H9 (cell line): ENCODE results near the gene SH3RF3. TPM values are rescaled to one million over a fixed set of nuclear protein-coding genes. Genes with fewer than 3 reads are reported as not detected.

ENCODE experiments used
- DNase-seq: peaks from one replicate; pipeline ENCODE4 v3.0.0-alpha.2; 2017
- H2AFZ ChIP-seq: one replicate; pipeline ENCODE4 v1.6.1; 2013; ENCODE audit warnings: mild to moderate bottlenecking, low read length, control low read depth, moderate library complexity
- H2AK5ac ChIP-seq: 2 replicates; pipeline ENCODE4 v1.6.1; 2013; ENCODE audit warnings: low read length, control low read depth, mixed read lengths; ENCODE audit not compliant: insufficient read length
- H2BK120ac ChIP-seq: one replicate; pipeline ENCODE4 v1.6.1; 2013; ENCODE audit warnings: low read depth, mild to moderate bottlenecking, low read length, control low read depth, inconsistent platforms; ENCODE audit not compliant: poor library complexity, severe bottlenecking
- H2BK12ac ChIP-seq: 2 replicates; pipeline ENCODE4 v1.6.1; 2013; ENCODE audit warnings: low read length, control low read depth, mixed read lengths, low read depth; ENCODE audit not compliant: insufficient read length
- H2BK15ac ChIP-seq: 2 replicates; pipeline ENCODE4 v1.6.1; 2013; ENCODE audit warnings: low read depth, low read length, control low read depth
- H2BK20ac ChIP-seq: one replicate; pipeline ENCODE4 v1.6.1; 2013; ENCODE audit warnings: low read depth, mild to moderate bottlenecking, low read length, control low read depth, inconsistent platforms; ENCODE audit not compliant: poor library complexity, severe bottlenecking
- H2BK5ac ChIP-seq: 2 replicates; pipeline ENCODE4 v1.6.1; 2013; ENCODE audit warnings: low read length, control low read depth, mixed read lengths; ENCODE audit not compliant: insufficient read length
- H3K14ac ChIP-seq: 2 replicates; pipeline ENCODE4 v1.6.1; 2013; ENCODE audit warnings: low read length, control low read depth; ENCODE audit not compliant: insufficient read depth
- H3K18ac ChIP-seq: 2 replicates; pipeline ENCODE4 v1.6.1; 2013; ENCODE audit warnings: low read depth, mild to moderate bottlenecking, mixed read lengths, low read length, control low read depth; ENCODE audit not compliant: insufficient read length
- H3K23ac ChIP-seq: 2 replicates; pipeline ENCODE4 v1.6.1; 2013; ENCODE audit warnings: low read length, control low read depth, mixed read lengths, low read depth; ENCODE audit not compliant: insufficient read length
- H3K23me2 ChIP-seq: 2 replicates; pipeline ENCODE4 v1.6.1; 2013; ENCODE audit warnings: low read depth, mild to moderate bottlenecking, mixed read lengths, low read length, control low read depth; ENCODE audit not compliant: insufficient read length, poor library complexity, severe bottlenecking
- H3K27ac ChIP-seq: 2 replicates; pipeline ENCODE4 v1.5.1; 2013; ENCODE audit warnings: low read length, control low read depth, mixed read lengths, low read depth; ENCODE audit not compliant: insufficient read length
- H3K27me3 ChIP-seq: 2 replicates; pipeline ENCODE4 v1.6.1; 2013; ENCODE audit warnings: low read length, control low read depth, inconsistent platforms; ENCODE audit not compliant: insufficient read depth
- H3K4ac ChIP-seq: 2 replicates; pipeline ENCODE4 v1.6.1; 2013; ENCODE audit warnings: low read depth, mild to moderate bottlenecking, control low read depth, inconsistent platforms, low read length, moderate library complexity
- H3K4me1 ChIP-seq: 2 replicates; pipeline ENCODE4 v1.6.1; 2013; ENCODE audit warnings: low read length, control low read depth, inconsistent platforms; ENCODE audit not compliant: insufficient read depth
- H3K4me2 ChIP-seq: 2 replicates; pipeline ENCODE4 v1.6.1; 2013; ENCODE audit warnings: low read length, control low read depth, mixed read lengths; ENCODE audit not compliant: insufficient read length, insufficient read depth
- H3K56ac ChIP-seq: 2 replicates; pipeline ENCODE4 v1.6.1; 2013; ENCODE audit warnings: low read depth, mild to moderate bottlenecking, mixed read lengths, low read length, control low read depth; ENCODE audit not compliant: insufficient read length
- H3K79me1 ChIP-seq: 2 replicates; pipeline ENCODE4 v1.6.1; 2013; ENCODE audit warnings: low read depth, mild to moderate bottlenecking, moderate library complexity, low read length, control low read depth, inconsistent platforms; ENCODE audit not compliant: insufficient read depth, poor library complexity, severe bottlenecking
- H3K79me2 ChIP-seq: 2 replicates; pipeline ENCODE4 v1.6.1; 2013; ENCODE audit warnings: low read length, control low read depth, inconsistent platforms; ENCODE audit not compliant: insufficient read depth
- H3K9ac ChIP-seq: 2 replicates; pipeline ENCODE4 v1.6.1; 2013; ENCODE audit warnings: low read length, control low read depth, mixed read lengths; ENCODE audit not compliant: insufficient read length; ENCODE audit errors: extremely low read depth
- H3K9me3 ChIP-seq: one replicate; pipeline ENCODE4 v1.6.1; 2013; ENCODE audit warnings: low read depth, low read length, inconsistent platforms; ENCODE audit not compliant: control insufficient read depth
- H3T11ph ChIP-seq: one replicate; pipeline ENCODE4 v1.6.1; 2013; ENCODE audit warnings: mild to moderate bottlenecking, low read length, control low read depth, inconsistent platforms
- H4K20me1 ChIP-seq: one replicate; pipeline ENCODE4 v1.6.1; 2013; ENCODE audit not compliant: control insufficient read depth, insufficient read length, insufficient read depth
- H4K5ac ChIP-seq: 2 replicates; pipeline ENCODE4 v1.6.1; 2013; ENCODE audit warnings: low read depth, mild to moderate bottlenecking, mixed read lengths, low read length, control low read depth; ENCODE audit not compliant: insufficient read length
- H4K8ac ChIP-seq: replicated peaks from 2 replicates; pipeline ENCODE4 v1.6.1; 2013; ENCODE audit warnings: low read length, control low read depth, mixed read lengths, low read depth; ENCODE audit not compliant: insufficient read length
- H4K91ac ChIP-seq: 2 replicates; pipeline ENCODE4 v1.6.1; 2013; ENCODE audit warnings: low read depth, mild to moderate bottlenecking, moderate library complexity, mixed read lengths, low read length, control low read depth; ENCODE audit not compliant: insufficient read length
- H3K27ac Mint-ChIP-seq, 3 experiments: 2 replicates in 2 of 3; 3 replicates in 1 of 3; pipeline ENCODE4 v1.8.0; 2020 to 2021; ENCODE audit warnings: mixed read lengths in 3 of 3, mild to moderate bottlenecking in 1 of 3, moderate library complexity in 1 of 3
- H3K27me3 Mint-ChIP-seq: 2 replicates; pipeline ENCODE4 v1.8.0; 2021; ENCODE audit warnings: low read depth, mild to moderate bottlenecking, moderate library complexity, mixed read lengths
- H3K36me3 Mint-ChIP-seq, 3 experiments: 2 replicates in 2 of 3; 3 replicates in 1 of 3; pipeline ENCODE4 v1.8.0; 2020 to 2021; ENCODE audit warnings: low read depth in 3 of 3, mixed read lengths in 3 of 3; ENCODE audit not compliant: insufficient read depth in 1 of 3
- H3K4me1 Mint-ChIP-seq, 2 experiments: 2 replicates each; pipeline ENCODE4 v1.8.0; 2020; ENCODE audit warnings: mixed read lengths in 2 of 2
- H3K4me3 Mint-ChIP-seq, 2 experiments: 2 replicates in 1 of 2; 3 replicates in 1 of 2; pipeline ENCODE4 v1.8.0; 2020 to 2021; ENCODE audit warnings: mild to moderate bottlenecking in 2 of 2, mixed read lengths in 2 of 2, moderate library complexity in 1 of 2
- H3K9me3 Mint-ChIP-seq, 2 experiments: 2 replicates in 1 of 2; 3 replicates in 1 of 2; pipeline ENCODE4 v1.8.0; 2020; ENCODE audit warnings: mild to moderate bottlenecking in 2 of 2, mixed read lengths in 2 of 2, moderate library complexity in 1 of 2
- WGBS: extraction: QIAGEN DNeasy Blood & Tissue Kit; methylation state at CpG from one replicate; pipeline ENCODE4 v1.1.7; 2013; ENCODE audit warnings: missing lambda C conversion rate, low lambda C conversion rate, mixed read lengths; ENCODE audit not compliant: insufficient read length; ENCODE audit errors: extremely low coverage; 5-methylcytosine and 5-hydroxymethylcytosine counted together
- total RNA-seq: library from RNA; stranded (reverse); gene quantifications from 2 replicates; pipeline ENCODE4 v1.2.1, GENCODE V29; 2021
- TF ChIP-seq, protein P1 (sequence below): fragments of 200-600 bp; sonication (generic); conservative IDR thresholded peaks from 3 replicates; pipeline ENCODE4 v1.8.0; 2021; ENCODE audit warnings: antibody characterized with exemption, mild to moderate bottlenecking

Gene SH3RF3
- total RNA-seq, 1 experiment from 2014 or later, result 0.46 TPM

DNA sequence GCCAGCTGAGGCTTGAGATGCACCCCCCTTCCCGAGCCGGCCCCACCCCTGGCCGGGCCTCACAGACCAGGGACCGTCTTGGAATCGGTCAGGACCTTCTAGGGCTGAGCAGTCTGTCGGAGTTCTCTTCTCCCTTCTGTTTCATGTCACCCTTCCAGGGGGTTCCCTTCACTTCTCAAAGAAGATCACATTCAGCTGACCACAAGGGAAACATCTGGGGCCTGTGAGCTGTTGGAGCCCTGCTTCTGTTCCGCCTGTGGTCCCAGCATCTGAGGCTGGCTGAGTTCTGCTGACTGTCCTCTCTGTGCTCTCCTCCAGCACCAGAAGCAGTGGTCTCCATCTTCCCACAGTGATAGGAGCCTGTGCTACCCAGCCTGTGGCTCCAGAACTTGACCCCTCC is 378.2 kb downstream of the SH3RF3 start:
- Histone ChIP-seq H3K79me2 (no peaks in the 10 kb centered on the region), H3K23me2 (no peaks in the 10 kb centered on the region)

More for the DNA sequence above, 378.2 kb downstream of the SH3RF3 start:
- Histone ChIP-seq H3K14ac (no peak overlapping the region), H4K8ac (no peak overlapping the region), H2BK20ac (no peak overlapping the region), H3K23ac (no peak overlapping the region), H3T11ph (no peak overlapping the region), H3K18ac (no peak overlapping the region), H3K27ac (no peak overlapping the region), H2BK120ac (no peak overlapping the region), H2AFZ (no peak overlapping the region), H2BK12ac (no peak overlapping the region), H3K4me2 (no peak overlapping the region), H3K9me3 (no peaks in the 10 kb centered on the region), H2BK15ac (no peak overlapping the region), H3K27me3 (no peaks in the 10 kb centered on the region), H4K20me1 (no peaks in the 10 kb centered on the region), H4K91ac (no peak overlapping the region), H3K79me1 (no peaks in the 10 kb centered on the region), H3K4me1 (no peaks in the 10 kb centered on the region), H4K5ac (no peak overlapping the region), H3K56ac (no peak overlapping the region), H2BK5ac (no peak overlapping the region), H3K4ac (no peak overlapping the region), H2AK5ac (no peak overlapping the region), H3K9ac (no peak overlapping the region)
- Mint-ChIP-seq H3K4me3 (no peak overlapping the region), H3K4me1 (peaks cover 0 to 8% of the 10 kb centered on the region in 2 experiments; a peak in 1 of 4 replicates), H3K27ac (no peak overlapping the region), H3K36me3 (no peaks in the 10 kb centered on the region), H3K9me3 (no peaks in the 10 kb centered on the region), H3K27me3 (no peaks in the 10 kb centered on the region; the same call in 1 of the 2 replicates)
- WGBS, result no CpG with 5 or more reads among the region's 7 CpGs
- DNase-seq, result no peak
- TF ChIP-seq, protein P1, sequence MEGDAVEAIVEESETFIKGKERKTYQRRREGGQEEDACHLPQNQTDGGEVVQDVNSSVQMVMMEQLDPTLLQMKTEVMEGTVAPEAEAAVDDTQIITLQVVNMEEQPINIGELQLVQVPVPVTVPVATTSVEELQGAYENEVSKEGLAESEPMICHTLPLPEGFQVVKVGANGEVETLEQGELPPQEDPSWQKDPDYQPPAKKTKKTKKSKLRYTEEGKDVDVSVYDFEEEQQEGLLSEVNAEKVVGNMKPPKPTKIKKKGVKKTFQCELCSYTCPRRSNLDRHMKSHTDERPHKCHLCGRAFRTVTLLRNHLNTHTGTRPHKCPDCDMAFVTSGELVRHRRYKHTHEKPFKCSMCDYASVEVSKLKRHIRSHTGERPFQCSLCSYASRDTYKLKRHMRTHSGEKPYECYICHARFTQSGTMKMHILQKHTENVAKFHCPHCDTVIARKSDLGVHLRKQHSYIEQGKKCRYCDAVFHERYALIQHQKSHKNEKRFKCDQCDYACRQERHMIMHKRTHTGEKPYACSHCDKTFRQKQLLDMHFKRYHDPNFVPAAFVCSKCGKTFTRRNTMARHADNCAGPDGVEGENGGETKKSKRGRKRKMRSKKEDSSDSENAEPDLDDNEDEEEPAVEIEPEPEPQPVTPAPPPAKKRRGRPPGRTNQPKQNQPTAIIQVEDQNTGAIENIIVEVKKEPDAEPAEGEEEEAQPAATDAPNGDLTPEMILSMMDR, result no peak
